VCaP (cell line): ENCODE data around the gene SFTPD.

Experiments used
- H3K27ac ChIP-seq: fragments of 450-650 bp; 2 replicates; pipeline ENCODE4 v1.5.1; 2017
- TF ChIP-seq, protein P1 (sequence below): fragments of 450-650 bp; conservative IDR thresholded peaks from 2 replicates; pipeline ENCODE4 v1.5.1; 2017; ENCODE audit warnings: mild to moderate bottlenecking, moderate library complexity

SFTPD gene

DNA sequence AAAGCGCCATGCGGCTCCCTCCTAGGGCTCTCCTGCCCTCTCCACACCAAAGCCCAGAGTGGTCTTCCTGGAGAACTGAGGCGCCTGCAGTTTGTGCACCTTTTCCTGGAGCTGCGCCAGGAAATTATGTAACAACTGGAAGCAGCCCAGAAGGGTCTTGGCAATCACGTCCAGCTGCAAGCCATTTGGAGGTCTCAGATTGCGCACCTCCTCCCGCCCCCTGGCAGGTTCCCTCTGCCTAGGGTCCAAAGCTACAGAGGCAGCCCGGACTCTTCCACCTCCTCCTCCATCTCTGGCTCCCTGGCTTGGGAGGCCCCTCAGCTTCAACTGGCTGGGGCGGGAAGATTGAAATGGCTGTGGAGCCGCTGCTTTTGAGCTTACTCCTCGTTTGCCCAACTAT lies 34.0 kb upstream of the SFTPD start:
- TF ChIP-seq, protein P1, sequence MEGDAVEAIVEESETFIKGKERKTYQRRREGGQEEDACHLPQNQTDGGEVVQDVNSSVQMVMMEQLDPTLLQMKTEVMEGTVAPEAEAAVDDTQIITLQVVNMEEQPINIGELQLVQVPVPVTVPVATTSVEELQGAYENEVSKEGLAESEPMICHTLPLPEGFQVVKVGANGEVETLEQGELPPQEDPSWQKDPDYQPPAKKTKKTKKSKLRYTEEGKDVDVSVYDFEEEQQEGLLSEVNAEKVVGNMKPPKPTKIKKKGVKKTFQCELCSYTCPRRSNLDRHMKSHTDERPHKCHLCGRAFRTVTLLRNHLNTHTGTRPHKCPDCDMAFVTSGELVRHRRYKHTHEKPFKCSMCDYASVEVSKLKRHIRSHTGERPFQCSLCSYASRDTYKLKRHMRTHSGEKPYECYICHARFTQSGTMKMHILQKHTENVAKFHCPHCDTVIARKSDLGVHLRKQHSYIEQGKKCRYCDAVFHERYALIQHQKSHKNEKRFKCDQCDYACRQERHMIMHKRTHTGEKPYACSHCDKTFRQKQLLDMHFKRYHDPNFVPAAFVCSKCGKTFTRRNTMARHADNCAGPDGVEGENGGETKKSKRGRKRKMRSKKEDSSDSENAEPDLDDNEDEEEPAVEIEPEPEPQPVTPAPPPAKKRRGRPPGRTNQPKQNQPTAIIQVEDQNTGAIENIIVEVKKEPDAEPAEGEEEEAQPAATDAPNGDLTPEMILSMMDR = no peak
- H3K27ac ChIP-seq = peak overlapping the region; percentile 92

DNA sequence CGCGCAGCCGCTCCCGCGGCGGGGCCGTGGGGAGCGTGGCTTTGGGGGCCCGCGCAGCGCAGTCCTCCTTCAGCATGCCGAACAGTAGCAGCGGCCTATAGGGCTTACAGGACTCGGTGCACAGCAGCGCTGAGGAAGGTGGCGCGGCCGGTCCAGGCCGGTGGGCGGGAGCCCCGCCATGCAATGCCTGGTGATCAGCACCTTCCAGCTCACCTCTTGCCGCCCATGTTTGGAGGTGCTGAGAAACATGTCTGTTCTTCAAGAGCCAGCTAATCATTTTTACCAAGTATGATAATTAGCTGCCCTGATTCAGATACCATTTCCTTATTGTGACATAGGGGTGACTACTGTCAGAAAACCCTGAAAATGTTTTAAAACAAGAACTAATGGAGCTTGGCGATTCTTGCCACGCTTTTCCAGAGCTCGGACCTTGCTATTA lies 33.5 kb upstream of the SFTPD start:
- H3K27ac ChIP-seq = peak overlapping the region; percentile 92
- TF ChIP-seq, protein P1 = no peak

DNA sequence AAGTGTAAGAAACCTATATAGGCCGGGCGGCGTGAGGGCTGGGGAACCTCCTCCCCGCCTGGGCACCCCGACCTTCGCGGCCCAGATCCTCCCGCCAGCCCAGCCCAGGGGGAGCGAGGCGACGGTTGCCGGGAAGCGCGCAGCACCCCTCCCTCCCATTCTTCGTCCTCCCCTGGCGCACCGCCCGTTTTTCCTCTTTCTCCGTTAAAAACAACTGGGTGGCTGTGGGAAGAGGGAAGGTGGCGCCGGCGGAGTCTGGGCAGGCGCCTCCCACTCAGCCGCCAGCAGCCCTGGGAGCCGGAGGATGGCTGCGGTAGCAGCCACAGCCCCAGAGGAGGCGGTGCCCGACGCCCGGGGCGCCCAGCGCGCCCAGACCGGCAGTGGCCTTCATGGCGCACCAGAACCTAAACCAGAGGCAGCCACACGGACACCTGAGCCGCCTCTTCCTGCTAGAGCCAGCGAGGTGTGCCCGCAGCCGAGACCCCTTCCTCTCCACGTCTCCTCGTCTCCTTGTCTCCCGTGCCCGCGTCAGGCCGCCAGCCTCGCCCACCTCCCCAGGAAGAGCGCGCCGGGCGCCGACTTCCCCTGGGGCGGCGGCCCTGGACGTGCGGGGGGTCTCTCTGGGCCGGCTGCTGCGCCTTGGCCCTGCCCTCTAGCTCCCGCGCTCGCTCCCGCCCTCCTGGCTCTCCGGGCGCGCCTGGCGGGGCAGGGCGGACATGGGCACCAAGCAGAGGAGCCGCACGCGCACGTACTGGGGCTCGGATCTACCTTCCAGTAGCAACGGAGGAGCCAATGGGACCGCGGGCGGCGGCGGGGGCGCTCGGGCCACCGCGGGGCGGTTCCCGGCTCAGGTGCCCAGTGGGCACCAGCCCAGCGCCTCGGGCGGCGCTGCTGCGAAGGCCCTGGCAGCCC lies 32.8 kb upstream of the SFTPD start:
- TF ChIP-seq, protein P1 = peak; percentile 31; the same call in 1 of the 2 replicates
- peak overlapping the region; percentile 92 for H3K27ac ChIP-seq

DNA sequence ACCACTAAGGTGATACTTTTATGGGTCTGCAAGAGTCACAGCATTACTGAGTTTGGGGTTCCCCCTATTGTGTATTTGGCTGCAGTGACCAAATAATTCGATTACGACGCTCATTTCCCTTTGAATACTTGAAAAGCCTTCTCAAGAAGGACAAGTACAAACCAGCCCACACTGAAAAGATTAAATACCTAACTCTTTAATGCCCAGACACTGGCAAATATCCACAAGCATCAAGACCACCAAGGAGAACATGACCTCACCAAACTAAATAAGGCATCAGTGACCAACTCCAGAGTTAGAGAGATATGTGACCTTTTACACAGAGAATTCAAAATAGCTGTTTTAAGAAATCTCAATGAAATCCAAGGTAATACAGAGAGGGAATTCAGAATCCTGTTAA lies 31.8 kb upstream of the SFTPD start:
- TF ChIP-seq, protein P1 = no peak
- H3K27ac ChIP-seq = peak overlapping the region; percentile 92

DNA sequence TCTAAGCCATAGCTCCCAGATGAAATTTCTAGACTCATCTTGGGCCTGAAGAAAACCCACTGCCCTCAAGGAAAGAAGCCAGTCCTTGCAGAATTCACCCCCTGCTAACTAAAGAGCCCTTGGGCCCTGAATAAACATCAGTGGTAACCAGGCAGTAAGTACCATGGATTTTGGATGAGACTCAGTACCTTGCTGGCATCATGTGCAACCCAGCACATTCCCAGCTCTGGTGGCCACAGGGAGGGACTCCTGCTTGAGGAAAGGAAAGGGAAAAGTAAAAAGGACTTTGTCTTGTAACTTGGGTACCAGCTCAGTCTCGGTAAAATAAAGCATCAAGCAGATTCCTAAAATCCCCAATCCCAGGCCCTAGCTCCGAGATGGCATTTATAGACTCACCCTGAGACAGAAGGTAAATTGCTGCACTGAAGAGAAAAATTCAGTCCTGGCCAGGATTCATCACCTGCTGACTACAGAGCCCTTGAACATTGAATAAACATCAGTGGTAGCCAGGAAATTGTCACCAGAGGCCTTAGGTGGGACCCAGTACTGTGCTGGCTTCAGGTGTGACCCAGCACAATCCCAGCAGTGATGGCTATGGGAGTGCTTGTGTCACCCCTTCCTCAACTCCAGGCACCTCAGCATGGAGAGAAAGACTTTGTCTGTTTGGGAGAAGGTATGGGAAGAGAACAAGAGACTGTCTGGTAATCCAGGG lies 31.2 kb upstream of the SFTPD start:
- no peak overlapping the region for H3K27ac ChIP-seq
- TF ChIP-seq, protein P1 = no peak

DNA sequence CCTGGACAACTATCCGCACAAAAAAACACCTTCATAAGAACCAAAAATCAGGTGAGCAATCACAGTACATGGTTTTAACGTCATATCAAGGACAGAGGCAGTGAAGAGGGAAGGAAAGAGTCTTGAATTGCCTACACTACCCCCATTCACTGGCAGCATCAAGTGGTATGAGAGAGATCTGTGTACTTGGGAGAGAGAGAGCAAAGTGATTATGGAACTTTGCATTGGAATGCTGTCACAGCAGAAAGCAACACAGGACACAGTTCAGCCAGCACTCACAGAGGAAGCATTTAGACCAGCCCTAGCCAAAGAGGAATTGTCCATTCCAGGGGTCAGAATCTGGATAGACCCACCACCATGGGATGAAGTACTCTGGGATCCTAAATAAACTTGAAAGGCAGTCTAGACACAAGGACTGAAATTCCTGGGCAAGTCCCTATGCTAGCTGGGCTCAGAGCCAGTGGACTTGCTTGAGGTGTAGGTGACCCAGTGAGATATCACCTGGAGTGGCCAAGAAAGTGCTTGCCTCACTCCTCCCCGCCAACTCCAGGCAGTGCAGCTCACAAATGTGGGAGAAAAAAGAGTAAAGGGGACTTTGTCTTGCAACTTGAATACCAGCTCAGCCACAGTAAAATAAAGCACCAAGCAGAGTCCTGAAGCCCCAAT lies 30.5 kb upstream of the SFTPD start:
- TF ChIP-seq, protein P1 = no peak

DNA sequence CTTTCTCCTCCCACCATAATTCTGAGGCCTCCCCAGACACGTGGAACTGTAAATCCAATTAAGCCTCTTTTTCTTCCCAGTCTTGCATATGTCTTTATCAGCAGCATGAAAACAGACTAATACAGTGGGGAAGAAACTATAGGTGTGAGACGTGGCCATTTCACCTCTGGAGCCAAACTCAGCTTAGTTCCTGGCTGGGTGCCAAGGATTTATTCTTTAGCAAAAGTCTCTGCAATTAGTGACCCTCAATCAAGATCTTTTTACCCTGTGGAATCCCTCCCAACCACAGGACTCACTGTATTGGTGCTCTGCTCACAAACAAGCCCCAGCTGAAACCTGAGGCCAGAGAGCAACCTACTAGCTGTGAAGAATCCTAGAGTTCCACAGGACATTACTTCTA lies 28.1 kb upstream of the SFTPD start:
- no peak overlapping the region for H3K27ac ChIP-seq
- TF ChIP-seq, protein P1 = no peak

More for the DNA sequence above, 30.5 kb upstream of the SFTPD start:
- no peak overlapping the region for H3K27ac ChIP-seq
